HS-5 (cell line): ENCODE data around the gene DYSF.
"Not testable (repeated sequence)": the region's sequence is repeated elsewhere in the genome, so short reads cannot be mapped to it uniquely, and the experiment has no call there.

Source experiments
- DNase-seq: peaks from one replicate; pipeline ENCODE4 v3.0.0-alpha.2; 2012; ENCODE audit warnings: low read depth

The DYSF gene

DNA sequence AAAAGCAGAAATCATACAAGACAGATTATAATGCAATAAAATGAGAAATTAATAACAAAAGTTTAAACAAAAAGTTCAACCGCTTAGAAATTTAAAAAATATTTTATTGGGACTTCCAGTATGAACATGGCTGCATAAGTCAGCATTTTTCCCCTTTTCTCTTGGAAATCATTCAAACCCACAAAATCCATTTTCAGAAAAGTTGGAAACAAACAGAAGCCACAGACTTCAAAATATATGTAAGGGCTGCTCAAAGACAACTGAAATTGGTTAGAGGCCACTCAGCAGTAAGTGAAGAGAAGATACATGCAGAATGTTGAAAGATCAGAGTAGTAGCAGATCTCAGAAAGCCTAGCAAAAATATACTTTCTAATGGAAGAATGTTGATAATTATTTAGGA is 194.0 kb downstream of the DYSF start:
- no peak for DNase-seq

- no peak for DNase-seq
Measured at GRCh38 chr2:71655498-71655897, 202.1 kb downstream of the DYSF start.

DNA sequence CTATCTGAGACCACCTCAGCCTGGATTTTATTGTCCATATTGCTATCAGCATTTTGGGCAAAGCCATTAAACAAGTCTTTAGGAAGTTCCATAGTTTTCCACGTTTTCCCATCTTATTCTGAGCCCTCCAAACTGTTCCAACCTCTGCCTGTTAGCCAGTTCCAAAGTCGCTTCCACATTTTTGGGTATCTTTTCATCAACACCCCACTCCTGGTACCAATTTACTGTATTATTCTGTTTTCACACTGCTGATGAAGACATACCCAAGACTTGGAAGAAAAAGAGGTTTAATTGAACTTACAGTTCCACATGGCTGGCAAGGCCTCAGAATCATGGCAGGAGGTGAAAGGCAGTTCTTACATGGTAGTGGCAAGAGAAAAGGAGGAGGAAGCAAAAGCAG is 204.9 kb downstream of the DYSF start:
- DNase-seq, result not testable (repeated sequence)

GRCh38 chr2:71658771-71659170 is 205.4 kb downstream of the DYSF start:
- DNase-seq, result no peak

DNA sequence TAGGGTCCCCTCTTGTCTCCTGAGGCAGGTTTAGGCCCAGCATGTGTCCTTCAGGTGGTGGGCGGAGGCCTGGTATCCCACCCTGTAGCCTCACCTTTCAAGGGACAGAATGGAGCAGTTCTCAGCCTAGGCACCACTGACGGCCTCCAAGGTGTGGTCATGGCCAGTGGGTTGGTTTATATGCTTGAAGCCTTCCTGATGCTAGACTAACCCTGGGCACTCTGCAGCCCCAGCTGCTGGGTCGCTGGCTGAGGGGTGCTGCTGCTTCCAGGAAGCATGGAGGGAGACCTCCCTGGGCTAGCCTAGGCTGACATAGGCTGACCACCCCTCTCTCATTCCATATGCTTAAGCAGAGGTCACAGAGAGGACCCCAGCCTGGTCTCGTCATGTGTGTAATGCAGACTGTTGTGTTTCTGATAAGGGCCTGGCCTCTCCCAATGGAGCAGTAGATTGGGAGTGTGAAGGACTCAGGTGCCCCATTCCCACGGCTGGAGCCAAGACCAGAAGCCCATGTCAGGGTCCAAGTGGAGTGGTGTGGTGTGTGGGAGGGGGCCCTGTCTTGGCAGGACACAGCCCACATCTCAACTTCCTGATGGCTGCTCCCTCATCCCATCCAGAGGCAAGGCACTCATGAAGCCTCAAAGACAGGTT is 206.6 kb downstream of the DYSF start:
- no peak for DNase-seq

GRCh38 chr2:71661782-71662181 is 208.4 kb downstream of the DYSF start:
- no peak for DNase-seq

- DNase-seq, result no peak
Measured at GRCh38 chr2:71662665-71663394, 209.5 kb downstream of the DYSF start.

GRCh38 chr2:71664161-71664560 is 210.8 kb downstream of the DYSF start:
- DNase-seq, result no peak

DNA sequence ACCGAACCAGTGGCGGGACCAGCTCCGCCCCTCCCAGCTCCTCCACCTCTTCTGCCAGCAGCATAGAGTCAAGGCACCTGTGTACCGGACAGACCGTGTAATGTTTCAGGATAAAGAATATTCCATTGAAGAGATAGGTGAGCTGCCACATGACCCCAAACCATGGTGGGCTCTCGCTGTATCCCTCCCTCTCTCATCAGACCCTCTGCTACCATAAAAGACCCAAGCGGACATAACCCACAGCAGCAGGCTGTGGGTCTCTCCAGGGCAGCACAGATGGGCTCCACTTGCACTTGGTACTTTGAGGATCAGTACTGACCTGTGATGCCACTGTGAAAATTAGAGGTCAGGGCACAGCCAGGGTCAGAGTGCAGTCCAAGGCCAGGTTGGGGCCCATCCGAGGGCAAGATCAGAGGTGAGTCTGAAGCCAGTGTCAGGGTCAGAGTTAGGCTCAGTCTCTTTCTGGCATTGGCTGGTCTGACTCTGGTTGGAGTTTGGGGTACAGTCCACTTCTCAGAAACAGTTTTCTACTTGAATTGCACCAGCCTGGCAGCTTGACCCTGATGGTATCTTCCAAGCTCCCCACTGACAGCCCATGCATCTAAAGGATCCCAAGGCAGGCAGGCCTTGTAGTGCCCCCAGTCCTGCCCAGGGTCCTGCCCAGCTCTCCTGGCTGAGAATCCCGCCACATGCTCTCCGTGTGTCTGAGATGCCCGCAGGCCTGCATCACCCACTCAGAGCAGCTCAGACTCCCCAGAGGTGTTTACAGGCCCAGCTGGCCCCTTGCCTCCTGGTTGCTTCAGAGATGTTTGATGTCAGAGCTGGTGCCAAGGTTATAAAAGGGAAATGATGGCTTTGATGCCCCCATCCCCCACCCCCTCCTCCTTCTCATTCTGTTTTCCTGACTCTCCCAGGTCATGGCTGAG is 212.1 kb downstream of the DYSF start:
- DNase-seq, result no peak

GRCh38 chr2:71666094-71666474 is 212.7 kb downstream of the DYSF start:
- DNase-seq, result no peak

DNA sequence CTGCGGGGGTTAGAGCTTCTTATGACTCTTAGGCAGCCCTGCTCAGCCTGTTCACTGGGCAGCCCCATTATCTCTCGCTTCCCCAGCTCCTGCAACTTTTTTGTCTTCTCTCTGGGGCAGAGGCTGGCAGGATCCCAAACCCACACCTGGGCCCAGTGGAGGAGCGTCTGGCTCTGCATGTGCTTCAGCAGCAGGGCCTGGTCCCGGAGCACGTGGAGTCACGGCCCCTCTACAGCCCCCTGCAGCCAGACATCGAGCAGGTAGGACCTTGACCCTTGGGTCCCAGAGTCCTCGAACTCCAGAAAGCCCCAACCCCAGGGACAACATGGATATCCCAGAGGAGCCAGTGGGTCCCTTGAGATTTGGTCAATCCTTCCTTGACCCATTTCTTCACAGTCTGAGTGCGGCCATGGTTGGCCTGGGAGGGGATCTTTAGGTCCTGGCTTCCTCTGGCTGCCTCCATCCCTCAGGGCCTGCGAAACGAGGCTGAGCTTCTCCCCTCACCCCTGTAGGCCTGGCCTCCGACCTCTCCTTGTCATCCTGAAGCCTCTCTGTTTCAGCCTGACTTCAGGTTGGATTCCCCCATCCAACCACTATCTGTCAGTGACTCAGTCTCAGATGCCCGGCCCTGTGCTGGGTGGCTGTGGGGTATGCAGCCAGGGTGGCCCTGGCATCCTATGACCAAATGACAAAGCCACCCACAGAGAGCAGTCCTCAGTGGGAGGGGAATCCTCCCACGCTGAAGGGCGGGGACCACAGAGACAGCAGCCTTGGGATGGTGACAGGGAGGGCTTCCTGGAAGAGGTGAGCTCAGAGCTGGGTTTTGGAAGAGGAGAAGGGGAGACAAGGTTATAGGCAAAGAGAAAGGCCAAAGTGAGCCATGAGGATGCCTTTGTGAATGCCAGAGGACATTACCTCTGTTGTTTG is 214.2 kb downstream of the DYSF start:
- DNase-seq, result no peak

DNA sequence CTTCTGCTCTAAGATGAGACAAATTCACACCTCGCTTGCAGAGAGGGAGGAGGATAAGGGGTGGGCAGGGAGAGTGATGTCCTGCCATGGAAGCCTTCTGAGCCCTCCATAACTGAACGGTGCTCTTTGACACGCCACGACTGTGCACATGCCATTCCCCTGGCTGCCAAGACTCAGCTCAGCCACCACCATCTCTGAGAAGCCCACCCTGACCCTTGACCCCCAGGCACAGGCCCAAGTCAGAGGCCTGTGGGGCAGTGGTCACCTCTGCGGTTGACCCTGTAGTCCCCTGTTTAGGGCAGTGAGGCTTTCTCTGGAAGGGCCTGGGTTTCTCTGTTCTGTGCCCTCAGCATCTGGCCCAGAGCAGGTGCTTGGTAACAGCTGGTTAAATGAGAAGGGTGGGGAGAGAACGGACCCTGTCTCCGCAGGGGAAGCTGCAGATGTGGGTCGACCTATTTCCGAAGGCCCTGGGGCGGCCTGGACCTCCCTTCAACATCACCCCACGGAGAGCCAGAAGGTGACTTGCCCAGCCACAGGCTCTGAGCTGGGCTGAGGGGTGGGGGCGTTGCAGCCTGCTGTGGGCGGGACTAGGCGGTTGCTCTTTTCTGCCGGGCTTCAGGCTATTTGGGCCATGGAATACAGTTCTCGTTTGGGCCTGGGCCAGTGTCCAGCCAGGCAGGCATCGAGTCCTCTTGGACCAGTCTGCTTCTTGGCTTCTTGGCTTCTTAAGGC is 215.1 kb downstream of the DYSF start:
- no peak for DNase-seq

GRCh38 chr2:71669058-71669456 is 215.7 kb downstream of the DYSF start:
- DNase-seq, result no peak

- DNase-seq, result no peak
Measured at GRCh38 chr2:71669628-71670429, 216.5 kb downstream of the DYSF start.

DNA sequence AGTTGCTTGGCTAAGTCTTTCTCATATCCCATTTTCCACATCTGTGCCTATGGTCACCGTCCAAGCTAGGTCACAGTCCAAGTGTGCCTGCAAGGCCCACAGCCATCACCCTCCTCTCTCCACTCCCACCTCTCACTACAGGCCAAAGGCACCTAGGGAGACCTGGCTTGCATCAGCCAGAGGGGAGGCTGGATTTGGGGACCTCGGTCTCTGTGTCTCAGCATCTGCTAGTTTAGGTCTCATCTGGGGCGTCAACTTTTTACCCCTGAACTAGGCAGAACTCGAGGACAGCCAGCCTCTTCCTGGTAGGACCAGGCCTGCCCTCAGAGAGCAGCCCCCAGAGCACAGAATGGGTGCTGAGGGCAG is 217.1 kb downstream of the DYSF start:
- no peak for DNase-seq

GRCh38 chr2:71671203-71671854 is 218.0 kb downstream of the DYSF start:
- no peak for DNase-seq

GRCh38 chr2:71671895-71672825 is 218.8 kb downstream of the DYSF start:
- DNase-seq, result no peak
